HCT116 (cell line): ENCODE data around the gene SPATA20. TPM values are rescaled to one million over a fixed set of nuclear protein-coding genes. Genes with fewer than 3 reads are reported as not detected.

Experiments used
- ATAC-seq: fragments of 200-7000 bp; cut with Tn5 transposase; 2 replicates; pipeline ENCODE4 v1.9.1; 2020; ENCODE audit warnings: mild to moderate bottlenecking, moderate library complexity
- BruUV-seq: library from RNA; stranded (reverse); fragments of 400-500 nt; replicated peaks from 2 replicates; lab custom pipeline; 2021; lab: Mats Ljungman, UMichigan
- CTCF ChIA-PET: fragments of 300-600 bp; sonication (Branson Sonifier 250); formaldehyde crosslinking; loops from one replicate; lab custom pipeline; 2021; ENCODE audit warnings: antibody characterized with exemption; lab: Charles Lee
- POLR2A ChIA-PET: fragments of 300-600, 350-600 bp; sonication (Branson Sonifier 250); formaldehyde crosslinking; loops from one replicate; lab custom pipeline; 2021; ENCODE audit warnings: antibody characterized with exemption; lab: Charles Lee
- RAD21 ChIA-PET, 2 experiments: fragments of 300-600 bp; sonication (Branson Sonifier 250); formaldehyde crosslinking; loops; one replicate each; lab custom pipeline; 2023; ENCODE audit warnings: low total read pairs in 2 of 2; ENCODE audit not compliant: uncharacterized antibody in 2 of 2, unreplicated experiment in 2 of 2, low non-redundant PET in 1 of 2; lab: Charles Lee
- DNase-seq: peaks from one replicate; pipeline ENCODE4 v3.0.0-alpha.2; 2010; ENCODE audit warnings: low read depth, low spot score
- H2AFZ ChIP-seq: fragments of 200-600 bp; shearing (Covaris generic), sonication (generic); 2 replicates; pipeline ENCODE4 v1.6.1; 2017; ENCODE audit warnings: low read depth, mixed run types, mixed read lengths, antibody characterized with exemption, low read length; ENCODE audit not compliant: poor library complexity, severe bottlenecking
- H3K27ac ChIP-seq: 2 replicates; pipeline ENCODE4 v1.5.1; 2012; ENCODE audit warnings: low read depth, low read length
- H3K27me3 ChIP-seq: fragments of 200-600 bp; sonication (generic); 2 replicates; pipeline ENCODE4 v1.6.1; 2016; ENCODE audit warnings: mixed run types, low read length, mixed read lengths; ENCODE audit not compliant: insufficient read depth
- H3K36me3 ChIP-seq, 2 experiments: fragments of 200-500 bp in 1 of 2; fragments of 200-600 bp in 1 of 2; sonication (Bioruptor generic) in 1 of 2; sonication (generic) in 1 of 2; 2 replicates each; pipeline versions ENCODE4 v1.5.1 to v1.6.1; 2014 to 2016; ENCODE audit warnings: low read length in 2 of 2, inconsistent platforms in 1 of 2, mixed read lengths in 1 of 2, mixed run types in 1 of 2; ENCODE audit not compliant: insufficient read depth in 2 of 2, control insufficient read depth in 1 of 2
- H3K4me1 ChIP-seq, 2 experiments: fragments of 200-600 bp in 1 of 2; sonication (generic) in 1 of 2; 2 replicates each; pipeline versions ENCODE4 v1.5.1 to v1.6.1; 2012 to 2017; ENCODE audit warnings: low read length in 2 of 2, inconsistent platforms in 1 of 2, mild to moderate bottlenecking in 1 of 2, mixed read lengths in 1 of 2, mixed run types in 1 of 2, moderate library complexity in 1 of 2; ENCODE audit not compliant: insufficient read depth in 2 of 2, control insufficient read depth in 1 of 2
- H3K4me2 ChIP-seq: fragments of 200-600 bp; sonication (generic); 2 replicates; pipeline ENCODE4 v1.6.1; 2017; ENCODE audit warnings: mixed run types, low read length, mixed read lengths
- H3K4me3 ChIP-seq, 2 experiments: fragments of 200-600 bp in 1 of 2; sonication (generic) in 1 of 2; replicated peaks in 1 of 2; 2 replicates each; pipeline ENCODE4 v1.5.1; 2011 to 2016; ENCODE audit warnings: low read length in 2 of 2, control low read depth in 1 of 2, low read depth in 1 of 2, mild to moderate bottlenecking in 1 of 2, mixed read lengths in 1 of 2, mixed run types in 1 of 2
- H3K79me2 ChIP-seq: fragments of 200-600 bp; sonication (generic); 2 replicates; pipeline ENCODE4 v1.6.1; 2017; ENCODE audit warnings: mild to moderate bottlenecking, mixed run types, low read length, moderate library complexity, mixed read lengths; ENCODE audit not compliant: insufficient read depth
- H3K9ac ChIP-seq: fragments of 200-600 bp; sonication (generic); 2 replicates; pipeline ENCODE4 v1.6.1; 2016; ENCODE audit warnings: low read length, mixed read lengths
- H3K9me2 ChIP-seq: fragments of 200-600 bp; sonication (generic), shearing (Covaris generic); 2 replicates; pipeline ENCODE4 v1.6.1; 2017; ENCODE audit warnings: mixed run types, mild to moderate bottlenecking, moderate library complexity; ENCODE audit not compliant: insufficient read depth
- H3K9me3 ChIP-seq, 2 experiments: fragments of 200-500 bp in 1 of 2; fragments of 200-600 bp in 1 of 2; sonication (Bioruptor generic) in 1 of 2; sonication (generic) in 1 of 2; 2 replicates each; pipeline ENCODE4 v1.6.1; 2014 to 2017; ENCODE audit warnings: low read length in 2 of 2, mixed read lengths in 2 of 2, inconsistent platforms in 1 of 2, low read depth in 1 of 2, mild to moderate bottlenecking in 1 of 2, mixed run types in 1 of 2, moderate library complexity in 1 of 2; ENCODE audit not compliant: control insufficient read depth in 1 of 2, insufficient read depth in 1 of 2
- H4K20me1 ChIP-seq: fragments of 200-600 bp; sonication (generic), shearing (Covaris generic); 2 replicates; pipeline ENCODE4 v1.6.1; 2017; ENCODE audit warnings: mixed run types, mild to moderate bottlenecking, moderate library complexity; ENCODE audit not compliant: insufficient read depth
- CTCF ChIP-seq, 3 experiments: fragments of 200-600 bp in 1 of 3; sonication (generic) in 1 of 3; IDR thresholded peaks in 2 of 3; conservative IDR thresholded peaks in 1 of 3; 2 replicates each; pipeline ENCODE4 v1.5.1; 2012 to 2017; ENCODE audit warnings: low read depth in 2 of 3, low read length in 2 of 3, antibody characterized with exemption in 1 of 3, borderline replicate concordance in 1 of 3, control low read depth in 1 of 3, mild to moderate bottlenecking in 1 of 3, mixed read lengths in 1 of 3, mixed run types in 1 of 3, moderate library complexity in 1 of 3; ENCODE audit not compliant: insufficient read depth in 1 of 3
- SIN3A ChIP-seq: IDR thresholded peaks from 2 replicates; pipeline ENCODE4 v1.6.1; 2012; ENCODE audit warnings: low read depth
- ZFX ChIP-seq: fragments of 450-650 bp; IDR thresholded peaks from 2 replicates; pipeline ENCODE4 v1.6.1; 2017
- intact Hi-C: fragments of 100-400 bp; cut with micrococcal nuclease; formaldehyde crosslinking; loops from 2 replicates; pipeline ENCODE4 v1.10.0; 2022
- total RNA-seq: library from RNA; stranded (reverse); gene quantifications from one replicate; pipeline ENCODE4 v1.2.1, GENCODE V29; 2021; ENCODE audit not compliant: unreplicated experiment

SPATA20 gene
- total RNA-seq, 1 experiment from 2014 or later = 57.5 TPM

GRCh38 chr17:50594128-50594823 lies 47.3 kb downstream of the SPATA20 start:
- no peak overlapping the region for H3K27ac ChIP-seq
- H3K4me3 ChIP-seq = no peak overlapping the region
- no TSS peak for BruUV-seq
- no peaks in the 10 kb centered on the region for H3K79me2 ChIP-seq
- H3K4me2 ChIP-seq = no peak overlapping the region
- H3K4me1 ChIP-seq = no peaks in the 10 kb centered on the region
- H4K20me1 ChIP-seq = no peaks in the 10 kb centered on the region
- CTCF ChIA-PET = no interaction called here
- no peaks in the 10 kb centered on the region for H3K9me2 ChIP-seq
- intact Hi-C loops = no loop called here
- H3K27me3 ChIP-seq = no peaks in the 10 kb centered on the region
- H3K9ac ChIP-seq = no peak overlapping the region
- ATAC-seq (no peak), DNase-seq (no peak)
- TF ChIP-seq ZFX (0 out of 2 replicates have a peak, but pooled peaks have one; percentile 19), CTCF (IDR thresholded peaks at IDR 0.05 in 2 of 3, conservative IDR thresholded peaks at IDR 0.05 in 1 of 3; ENCODE audit: borderline replicate concordance in 1 of 3, insufficient read depth in 1 of 3, low read depth in 2 of 3, low read length in 2 of 3) (no peak)
- POLR2A ChIA-PET = no interaction called here
- no peaks in the 10 kb centered on the region for H3K36me3 ChIP-seq
- RAD21 ChIA-PET = no interaction called here
- no peak overlapping the region for H2AFZ ChIP-seq
- no peaks in the 10 kb centered on the region for H3K9me3 ChIP-seq

- ATAC-seq (no peak), DNase-seq (no peak)
- Histone ChIP-seq H3K27ac (no peak overlapping the region), H3K9me3 (no peaks in the 10 kb centered on the region), H3K9ac (no peak overlapping the region), H3K36me3 (no peaks in the 10 kb centered on the region), H3K27me3 (no peaks in the 10 kb centered on the region), H3K4me2 (no peak overlapping the region), H3K4me1 (no peaks in the 10 kb centered on the region), H3K9me2 (no peaks in the 10 kb centered on the region), H2AFZ (no peak overlapping the region), H3K4me3 (no peak overlapping the region), H4K20me1 (no peaks in the 10 kb centered on the region), H3K79me2 (no peaks in the 10 kb centered on the region)
- intact Hi-C loops = no loop called here
- RAD21 ChIA-PET = no interaction called here
- no TSS peak for BruUV-seq
- POLR2A ChIA-PET = no interaction called here
- CTCF ChIA-PET = no interaction called here
- no peak for TF ChIP-seq SIN3A
Measured at GRCh38 chr17:50594892-50595291, 47.9 kb downstream of the SPATA20 start.
